Measurements from ENCODE around the gene PDZD8.
"Not testable (repeated sequence)": the region's sequence is repeated elsewhere in the genome, so short reads cannot be mapped to it uniquely, and the experiment has no call there.

PDZD8 gene

GRCh38 chr10:117249493-117250093 lies 125.6 kb downstream of the PDZD8 start:
- DNase-seq, result no peak

- no peak for DNase-seq
Observed at GRCh38 chr10:117248750-117249465, 126.3 kb downstream of the PDZD8 start.

- no peak for DNase-seq
Observed at GRCh38 chr10:117246997-117247671, 128.1 kb downstream of the PDZD8 start.

GRCh38 chr10:117242463-117242832 lies 132.8 kb downstream of the PDZD8 start:
- DNase-seq, result no peak

GRCh38 chr10:117241541-117242462 lies 133.4 kb downstream of the PDZD8 start:
- no peak for DNase-seq

GRCh38 chr10:117240621-117241529 lies 134.4 kb downstream of the PDZD8 start, which contains the start of gene SLC18A2:
Gene SLC18A2, plus strand, starts transcription at chr10:117241114. Its CDS starts 580 bp downstream, at chr10:117241694.
- DNase-seq, result no peak

GRCh38 chr10:117239721-117240620 lies 135.3 kb downstream of the PDZD8 start:
- DNase-seq, result no peak

- DNase-seq, result no peak
Observed at GRCh38 chr10:117239051-117239450, 136.2 kb downstream of the PDZD8 start.

- DNase-seq, result no peak
Observed at GRCh38 chr10:117237401-117237991, 137.7 kb downstream of the PDZD8 start.

GRCh38 chr10:117230107-117230506 lies 145.1 kb downstream of the PDZD8 start:
- not testable (repeated sequence) for DNase-seq

- DNase-seq, result no peak
Observed at GRCh38 chr10:117228210-117228609, 147.0 kb downstream of the PDZD8 start.
